CD14-positive monocyte (primary cell): ENCODE data around the gene RAB3GAP1. TPM values are rescaled to one million over a fixed set of nuclear protein-coding genes. Genes with fewer than 3 reads are reported as not detected.

Source experiments
- DNase-seq, 3 donors: peaks; one replicate each; pipeline ENCODE4 v3.0.0-alpha.2; 2011 to 2022
- H2AFZ ChIP-seq: 2 replicates; pipeline ENCODE4 v1.6.0; 2012; ENCODE audit warnings: mild to moderate bottlenecking, low read depth, low read length, inconsistent platforms; ENCODE audit not compliant: insufficient read depth, poor library complexity, severe bottlenecking
- H3K27ac ChIP-seq, 2 donors: 1 replicate in 1 of 2; 2 replicates in 1 of 2; pipeline ENCODE4 v1.5.1; 2012 to 2013; ENCODE audit warnings: low read length in 2 of 2, control low read depth in 1 of 2, inconsistent platforms in 1 of 2, low read depth in 1 of 2, mild to moderate bottlenecking in 1 of 2
- H3K27me3 ChIP-seq, 2 donors: one replicate each; pipeline versions ENCODE4 v1.6.0 to v1.6.1; 2011 to 2013; ENCODE audit warnings: low read length in 2 of 2; ENCODE audit not compliant: control insufficient read depth in 2 of 2, insufficient read depth in 2 of 2
- H3K36me3 ChIP-seq, 2 donors: replicated peaks in 1 of 2; 1 replicate in 1 of 2; 2 replicates in 1 of 2; pipeline versions ENCODE4 v1.5.1 to v1.6.1; 2012 to 2013; ENCODE audit warnings: low read length in 2 of 2, control low read depth in 1 of 2, inconsistent platforms in 1 of 2, mild to moderate bottlenecking in 1 of 2; ENCODE audit not compliant: insufficient read depth in 2 of 2, control insufficient read depth in 1 of 2
- H3K4me1 ChIP-seq, 2 donors: 1 replicate in 1 of 2; 2 replicates in 1 of 2; pipeline versions ENCODE4 v1.5.1 to v1.6.1; 2012 to 2013; ENCODE audit warnings: low read length in 2 of 2, control low read depth in 1 of 2, inconsistent platforms in 1 of 2, mild to moderate bottlenecking in 1 of 2, moderate library complexity in 1 of 2; ENCODE audit not compliant: insufficient read depth in 2 of 2, control insufficient read depth in 1 of 2
- H3K4me2 ChIP-seq: replicated peaks from 2 replicates; pipeline ENCODE3; 2012; ENCODE audit warnings: low read length, moderate library complexity, mild to moderate bottlenecking; ENCODE audit not compliant: poor library complexity, severe bottlenecking; ENCODE audit errors: extremely low read depth
- H3K4me3 ChIP-seq, 3 experiments: fragments of 200-600 bp in 1 of 3; sonication (generic) in 1 of 3; replicated peaks in 1 of 3; 1 replicate in 2 of 3; 2 replicates in 1 of 3; pipeline ENCODE4 v1.5.1; 2011 to 2013; ENCODE audit warnings: low read length in 3 of 3, mild to moderate bottlenecking in 3 of 3, control low read depth in 2 of 3, low read depth in 2 of 3, inconsistent platforms in 1 of 3, moderate library complexity in 1 of 3
- H3K79me2 ChIP-seq: 2 replicates; pipeline ENCODE4 v1.6.0; 2012; ENCODE audit warnings: mild to moderate bottlenecking, control low read depth, inconsistent platforms, low read length, moderate library complexity; ENCODE audit not compliant: insufficient read depth
- H3K9ac ChIP-seq: 2 replicates; pipeline ENCODE4 v1.6.0; 2017; ENCODE audit warnings: low read length, mild to moderate bottlenecking; ENCODE audit not compliant: insufficient read depth, poor library complexity, severe bottlenecking
- H3K9me3 ChIP-seq, 2 donors: replicated peaks in 1 of 2; 1 replicate in 1 of 2; 2 replicates in 1 of 2; pipeline versions ENCODE4 v1.5.1 to v1.6.1; 2012 to 2013; ENCODE audit warnings: low read length in 2 of 2, control low read depth in 1 of 2; ENCODE audit not compliant: control insufficient read depth in 1 of 2, insufficient read depth in 1 of 2
- H4K20me1 ChIP-seq: 2 replicates; pipeline ENCODE4 v1.6.0; 2012; ENCODE audit warnings: mild to moderate bottlenecking, low read length, control low read depth, moderate library complexity; ENCODE audit not compliant: insufficient read depth
- H3K27ac Mint-ChIP-seq, 7 donors: one replicate each; pipeline ENCODE4 v1.8.0; 2020; ENCODE audit warnings: mild to moderate bottlenecking in 7 of 7, mixed read lengths in 7 of 7, moderate library complexity in 6 of 7, inconsistent platforms in 2 of 7
- H3K27me3 Mint-ChIP-seq, 3 donors: one replicate each; pipeline ENCODE4 v1.8.0; 2021 to 2022; ENCODE audit warnings: low read depth in 3 of 3, mild to moderate bottlenecking in 3 of 3, mixed read lengths in 3 of 3, moderate library complexity in 3 of 3, inconsistent platforms in 1 of 3
- H3K36me3 Mint-ChIP-seq, 2 donors: one replicate each; pipeline ENCODE4 v1.8.0; 2020; ENCODE audit warnings: mixed read lengths in 2 of 2, inconsistent platforms in 1 of 2, mild to moderate bottlenecking in 1 of 2
- H3K4me1 Mint-ChIP-seq: one replicate; pipeline ENCODE4 v1.8.0; 2020; ENCODE audit warnings: mild to moderate bottlenecking, mixed read lengths
- H3K4me3 Mint-ChIP-seq, 2 donors: one replicate each; pipeline ENCODE4 v1.8.0; 2020; ENCODE audit warnings: mild to moderate bottlenecking in 2 of 2, mixed read lengths in 2 of 2, moderate library complexity in 1 of 2
- H3K9me3 Mint-ChIP-seq, 7 donors: one replicate each; pipeline ENCODE4 v1.8.0; 2020 to 2022; ENCODE audit warnings: mixed read lengths in 7 of 7, mild to moderate bottlenecking in 6 of 7, moderate library complexity in 6 of 7, inconsistent platforms in 2 of 7
- WGBS: methylation state at CpG from one replicate; pipeline ENCODE4 v1.1.5; 2013; ENCODE audit warnings: missing lambda C conversion rate; ENCODE audit not compliant: insufficient coverage; 5-methylcytosine and 5-hydroxymethylcytosine counted together
- intact Hi-C, 2 donors: fragments of 100-400 bp; cut with micrococcal nuclease; formaldehyde crosslinking; loops; one replicate each; pipeline versions ENCODE4 v1.15.0 to v1.15.1; 2023
- polyA plus RNA-seq, 3 donors: library from polyadenylated mRNA; depleted of rRNA in 1 of 3; unstranded in 2 of 3; stranded (reverse) in 1 of 3; fragments of 300-500 nt in 2 of 3; fragments of >200 nt in 1 of 3; fragmentation: Illumina TruSeq in 2 of 3; gene quantifications; 1 replicate in 2 of 3; 2 replicates in 1 of 3; pipeline ENCODE4 v1.2.3, GENCODE V29; 2012 to 2021
- TF ChIP-seq, protein P1 (sequence below): fragments of 200-600 bp; IDR thresholded peaks from one replicate; pipeline ENCODE4 v1.8.0; 2022; ENCODE audit warnings: antibody characterized with exemption, mild to moderate bottlenecking

Gene RAB3GAP1
- polyA plus RNA-seq, 3 donors: 8.0 to 17.4 (median 11.3) TPM

DNA sequence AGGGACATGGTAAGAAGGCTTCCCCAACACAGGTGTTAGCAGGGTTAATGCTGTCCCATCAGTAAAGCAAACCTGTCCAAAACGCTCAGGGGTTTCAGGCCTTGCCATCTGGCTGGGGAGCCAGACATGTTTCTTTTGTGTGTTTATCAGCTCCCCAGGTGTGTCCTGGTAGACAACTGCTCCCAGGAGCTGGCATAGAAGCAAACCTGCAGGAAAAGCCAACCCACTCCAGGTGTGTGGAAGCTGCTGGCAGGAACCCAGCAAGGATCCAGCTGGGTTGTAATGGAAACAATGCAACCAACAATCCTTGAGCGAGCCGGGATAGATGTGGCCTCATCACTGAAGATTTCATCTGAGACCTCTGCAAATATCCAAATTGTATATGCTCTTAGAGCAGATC is 123.1 kb downstream of the RAB3GAP1 start:
- no peak for DNase-seq

DNA sequence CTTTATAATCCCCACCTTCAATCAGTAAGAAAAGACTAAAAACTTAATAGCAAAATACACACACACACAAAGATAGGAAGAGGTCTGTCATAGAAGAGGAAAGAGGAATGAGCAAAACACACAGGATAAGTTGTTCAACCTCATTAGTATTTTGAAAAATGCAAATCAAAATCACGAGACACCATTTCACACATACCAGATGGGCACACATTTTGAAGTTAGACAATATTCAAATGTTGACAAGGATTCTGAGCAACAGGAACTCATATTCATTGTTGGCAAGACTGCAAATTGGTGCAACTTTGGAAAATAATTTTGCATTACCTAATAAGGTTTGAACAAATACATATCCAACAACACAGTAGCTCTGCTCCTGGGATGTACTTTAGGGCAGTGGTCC is 127.6 kb downstream of the RAB3GAP1 start:
- H3K9me3 ChIP-seq: peaks cover 0 to 14% of the 10 kb centered on the region in 2 donors
- no peak overlapping the region for H3K4me3 Mint-ChIP-seq

More for the DNA sequence above, 123.1 kb downstream of the RAB3GAP1 start:
- no peak overlapping the region for H3K4me2 ChIP-seq
- peaks cover 50 to 73% of the 10 kb centered on the region in 2 donors for H3K36me3 Mint-ChIP-seq
- no peak overlapping the region for H3K9ac ChIP-seq
- H3K27me3 Mint-ChIP-seq: no peaks in the 10 kb centered on the region
- no peak overlapping the region for H3K27ac ChIP-seq
- H3K9me3 ChIP-seq: peaks cover 0 to 16% of the 10 kb centered on the region in 2 donors
- H3K4me1 Mint-ChIP-seq: no peaks in the 10 kb centered on the region
- no peak overlapping the region for H2AFZ ChIP-seq
- no peak overlapping the region for H3K4me3 ChIP-seq
- no peaks in the 10 kb centered on the region for H3K79me2 ChIP-seq
- H3K4me1 ChIP-seq: no peaks in the 10 kb centered on the region
- no peaks in the 10 kb centered on the region for H3K27me3 ChIP-seq
- no peak overlapping the region for H3K4me3 Mint-ChIP-seq
- TF ChIP-seq, protein P1, sequence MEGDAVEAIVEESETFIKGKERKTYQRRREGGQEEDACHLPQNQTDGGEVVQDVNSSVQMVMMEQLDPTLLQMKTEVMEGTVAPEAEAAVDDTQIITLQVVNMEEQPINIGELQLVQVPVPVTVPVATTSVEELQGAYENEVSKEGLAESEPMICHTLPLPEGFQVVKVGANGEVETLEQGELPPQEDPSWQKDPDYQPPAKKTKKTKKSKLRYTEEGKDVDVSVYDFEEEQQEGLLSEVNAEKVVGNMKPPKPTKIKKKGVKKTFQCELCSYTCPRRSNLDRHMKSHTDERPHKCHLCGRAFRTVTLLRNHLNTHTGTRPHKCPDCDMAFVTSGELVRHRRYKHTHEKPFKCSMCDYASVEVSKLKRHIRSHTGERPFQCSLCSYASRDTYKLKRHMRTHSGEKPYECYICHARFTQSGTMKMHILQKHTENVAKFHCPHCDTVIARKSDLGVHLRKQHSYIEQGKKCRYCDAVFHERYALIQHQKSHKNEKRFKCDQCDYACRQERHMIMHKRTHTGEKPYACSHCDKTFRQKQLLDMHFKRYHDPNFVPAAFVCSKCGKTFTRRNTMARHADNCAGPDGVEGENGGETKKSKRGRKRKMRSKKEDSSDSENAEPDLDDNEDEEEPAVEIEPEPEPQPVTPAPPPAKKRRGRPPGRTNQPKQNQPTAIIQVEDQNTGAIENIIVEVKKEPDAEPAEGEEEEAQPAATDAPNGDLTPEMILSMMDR: no peak
- intact Hi-C loops: no loop called here
- H3K27ac Mint-ChIP-seq: no peak overlapping the region
- WGBS: 100% methylated on average over 1 of the region's 3 CpGs
- H4K20me1 ChIP-seq: no peaks in the 10 kb centered on the region
- H3K36me3 ChIP-seq: peaks cover 33 to 71% of the 10 kb centered on the region in 2 donors
- H3K9me3 Mint-ChIP-seq: peaks cover 11 to 28% (median 17%) of the 10 kb centered on the region in 7 donors

More for the DNA sequence above, 127.6 kb downstream of the RAB3GAP1 start:
- H3K9ac ChIP-seq: no peak overlapping the region
- Mint-ChIP-seq H3K27ac (no peak overlapping the region), H3K36me3 (peaks cover 21 to 30% of the 10 kb centered on the region in 2 donors), H3K27me3 (no peaks in the 10 kb centered on the region), H3K4me1 (no peaks in the 10 kb centered on the region), H3K9me3 (peaks cover 8 to 19% (median 13%) of the 10 kb centered on the region in 7 donors)
- no peaks in the 10 kb centered on the region for H3K27me3 ChIP-seq
- no peak overlapping the region for H2AFZ ChIP-seq
- no peak overlapping the region for H3K4me2 ChIP-seq
- H3K27ac ChIP-seq: no peak overlapping the region
- no peaks in the 10 kb centered on the region for H3K4me1 ChIP-seq
- TF ChIP-seq, protein P1: no peak
- peaks cover 11 to 26% of the 10 kb centered on the region in 2 donors for H3K36me3 ChIP-seq
- no peaks in the 10 kb centered on the region for H3K79me2 ChIP-seq
- H4K20me1 ChIP-seq: no peaks in the 10 kb centered on the region
- WGBS: no CpG with 5 or more reads among the region's 1 CpG
- intact Hi-C loops: no loop called here
- no peak for DNase-seq
- H3K4me3 ChIP-seq: no peak overlapping the region
